GM12892 (cell line): ENCODE data around the gene TMEM120A.

Experiments
- POLR2A ChIP-seq: IDR thresholded peaks from 2 replicates; pipeline ENCODE4 v1.6.1; 2011; ENCODE audit warnings: low read depth, low read length, control low read depth
- POLR2AphosphoS5 ChIP-seq: IDR thresholded peaks from 2 replicates; pipeline ENCODE4 v1.6.1; 2011; ENCODE audit warnings: low read depth, low read length, control low read depth
- TAF1 ChIP-seq: IDR thresholded peaks from 2 replicates; pipeline ENCODE4 v1.6.1; 2011; ENCODE audit warnings: low read depth, mild to moderate bottlenecking, control low read depth, low read length, borderline replicate concordance

GRCh38 chr7:75943864-75944263 is 50.5 kb downstream of the TMEM120A start:
- TF ChIP-seq POLR2AphosphoS5 (no peak), POLR2A (no peak), TAF1 (no peak)
